Fibroblast of skin of right quadriceps (primary cell): ENCODE results near the gene GJB6.

Source experiments
- DNase-seq: peaks from one replicate; pipeline ENCODE4 v3.0.0-alpha.2; 2013

Gene GJB6

DNA sequence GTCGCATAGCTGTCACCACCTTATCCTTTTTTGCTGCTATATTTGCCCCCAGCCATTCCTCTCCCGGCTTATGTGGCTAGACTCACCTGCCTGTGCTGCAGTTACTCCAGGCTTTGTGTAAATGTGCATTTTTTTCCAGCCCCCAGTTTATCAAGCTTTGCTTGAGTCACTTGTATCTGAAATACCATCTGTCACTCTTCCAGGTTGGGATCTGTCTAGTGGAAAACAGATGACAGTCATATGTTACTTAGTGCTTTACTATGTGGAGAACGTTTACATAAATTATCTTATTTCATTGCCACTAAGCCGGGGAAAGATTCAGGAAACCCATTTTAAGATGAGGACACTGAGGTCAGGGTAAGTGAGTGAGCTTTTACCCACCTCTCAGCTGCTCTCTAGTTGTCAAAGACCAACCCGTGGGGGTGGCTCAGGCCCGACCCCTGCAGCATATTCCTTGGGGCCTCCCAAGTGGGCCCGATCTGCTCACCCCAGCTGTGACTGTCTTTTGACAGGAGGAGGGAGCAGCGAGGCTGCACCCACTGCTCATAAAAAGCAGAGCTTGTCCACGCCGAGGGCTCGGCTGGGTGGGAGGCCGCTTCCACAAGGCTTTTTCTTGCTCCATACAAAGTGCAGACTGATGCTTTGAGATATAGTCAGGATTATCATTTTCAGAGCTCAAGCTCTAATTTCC lies 46.6 kb downstream of the GJB6 start:
- no peak for DNase-seq

DNA sequence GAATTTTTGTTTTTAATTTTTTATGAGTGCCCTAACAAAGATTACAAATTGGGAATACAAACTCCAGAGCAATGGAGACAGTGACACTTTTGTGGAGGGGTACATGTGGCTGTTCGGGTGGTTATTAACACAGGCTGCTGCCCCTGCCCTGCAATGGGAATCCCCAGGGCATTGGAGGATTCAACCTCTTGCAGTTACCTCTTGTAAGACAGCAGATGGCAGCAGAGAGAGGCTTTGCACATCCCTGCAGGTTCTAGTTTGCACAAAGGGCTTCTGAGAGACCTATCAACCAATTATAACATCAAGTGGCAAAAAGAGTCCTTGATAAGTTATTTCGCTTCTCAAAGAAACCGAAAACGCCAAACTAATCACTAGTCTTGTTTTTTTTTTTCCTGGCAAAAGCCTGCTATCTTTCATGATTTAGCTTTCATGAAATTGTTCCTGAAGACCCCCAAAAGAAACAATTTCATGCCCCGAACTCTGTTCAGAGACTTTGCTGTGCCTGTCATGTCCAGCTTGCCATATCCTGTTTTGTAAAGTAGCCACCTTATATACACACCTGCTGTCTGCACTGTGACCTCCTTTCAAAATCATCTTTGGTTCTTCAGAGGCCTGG lies 49.8 kb downstream of the GJB6 start:
- peak; percentile 66 for DNase-seq

DNA sequence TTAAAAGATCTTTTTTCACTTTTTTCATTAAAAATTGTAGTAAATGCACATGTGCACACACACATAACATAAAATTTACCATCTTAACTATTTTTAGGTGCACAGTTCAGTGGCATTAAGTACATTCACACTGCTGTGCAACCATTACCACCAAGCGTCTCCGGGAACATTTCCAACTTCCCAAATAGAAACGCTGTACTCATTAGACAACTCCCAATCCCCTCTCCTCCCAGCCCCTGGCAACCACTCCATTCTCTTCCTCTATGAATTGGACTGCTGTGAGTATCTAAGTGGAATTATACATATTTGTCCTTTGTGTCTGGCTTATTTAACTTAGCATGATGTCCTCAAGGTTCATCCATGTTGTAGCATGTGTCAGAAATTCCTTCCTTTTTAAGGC lies 50.9 kb downstream of the GJB6 start:
- DNase-seq, result no peak

DNA sequence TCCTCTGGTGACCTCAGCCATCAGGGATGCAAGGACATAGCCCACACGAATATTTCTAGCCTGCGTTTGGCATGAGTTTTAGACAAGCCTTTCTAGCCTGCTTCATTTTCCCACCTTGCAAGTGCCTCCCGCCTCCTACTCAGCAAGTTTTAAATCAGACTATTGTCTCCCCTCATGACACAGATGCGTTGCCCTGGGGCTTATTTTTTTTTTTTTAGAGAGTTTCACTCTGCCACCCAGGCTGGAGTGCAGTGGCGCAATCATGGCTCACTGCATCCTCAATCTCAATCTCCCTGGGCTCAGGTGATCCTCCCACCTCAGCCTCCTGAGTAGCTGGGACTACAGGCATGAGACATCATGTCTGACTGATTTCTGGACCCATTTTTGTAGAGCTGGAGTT lies 54.0 kb downstream of the GJB6 start:
- no peak for DNase-seq

DNA sequence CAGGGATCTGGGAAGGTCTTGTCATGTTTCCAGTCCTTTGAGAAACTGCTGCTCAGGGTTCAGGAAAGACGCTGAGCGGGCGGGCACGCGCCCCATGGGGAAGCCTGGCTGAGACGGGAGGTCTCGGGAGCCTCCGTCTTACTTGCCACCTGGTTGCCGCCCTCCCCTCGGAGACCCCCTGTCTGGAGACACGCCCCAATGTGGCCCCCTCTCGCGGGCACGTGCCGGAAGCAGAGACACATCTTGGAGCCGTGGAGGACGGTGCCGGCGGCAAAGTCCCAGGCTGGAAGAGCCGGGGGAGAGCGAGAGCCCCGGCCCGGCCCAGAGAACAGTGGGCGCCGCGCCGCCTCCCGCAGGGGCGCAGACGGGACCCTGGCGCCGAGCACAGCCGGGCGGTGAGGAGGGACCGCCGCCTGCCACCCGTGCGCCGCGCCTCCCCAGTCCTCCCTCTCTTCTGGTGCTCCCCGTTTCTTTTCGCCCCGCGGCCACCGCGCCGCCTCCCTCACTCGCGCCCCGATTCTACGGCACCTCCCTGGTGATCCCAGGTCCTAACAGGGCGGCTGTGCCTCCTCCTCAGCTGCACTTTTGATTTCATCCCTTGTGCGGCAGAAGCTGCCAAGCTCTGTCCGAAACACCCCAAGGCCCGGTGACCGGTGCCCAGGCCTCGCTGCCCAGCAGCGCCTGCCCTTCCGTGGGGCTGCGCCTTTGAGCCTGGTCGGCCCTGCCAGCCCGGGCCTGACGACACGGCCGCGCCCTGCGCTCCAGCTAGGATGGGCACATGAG lies 54.9 kb downstream of the GJB6 start:
- no peak for DNase-seq

DNA sequence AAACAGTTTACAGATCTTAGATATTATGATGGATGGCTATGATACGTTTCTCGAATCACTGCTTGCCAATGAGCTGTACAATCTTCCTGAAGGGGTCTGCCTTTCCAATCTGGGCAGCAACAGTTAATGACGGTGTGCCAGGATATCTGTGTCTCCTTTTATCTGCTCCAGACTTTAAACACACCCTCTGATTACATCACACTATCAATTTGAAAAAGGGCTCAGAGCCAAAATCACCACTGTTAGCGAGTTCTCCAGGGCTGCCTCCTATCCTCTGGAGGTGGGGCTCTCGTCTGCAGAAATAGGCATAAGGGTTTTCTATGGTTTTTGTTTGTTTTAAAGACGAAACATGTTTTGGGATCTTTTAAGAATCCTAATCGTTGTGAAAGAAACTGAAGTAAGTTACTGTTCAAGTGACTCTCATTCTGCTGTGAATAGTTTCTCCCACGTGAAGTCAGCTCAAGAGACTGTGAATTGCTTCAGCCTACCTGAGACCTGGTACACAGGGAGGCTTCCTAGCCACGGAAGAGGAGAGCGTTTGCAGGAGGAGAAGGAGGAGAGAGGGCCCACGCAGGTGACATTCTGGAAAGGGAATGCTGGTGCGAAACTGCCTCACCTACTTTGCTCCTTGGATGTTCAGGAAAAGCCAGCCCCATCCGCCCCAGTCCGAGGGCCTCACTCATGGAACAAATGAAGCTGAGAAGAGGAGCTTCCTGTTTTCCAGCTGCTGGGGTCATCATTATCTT lies 56.0 kb downstream of the GJB6 start:
- DNase-seq, result no peak

DNA sequence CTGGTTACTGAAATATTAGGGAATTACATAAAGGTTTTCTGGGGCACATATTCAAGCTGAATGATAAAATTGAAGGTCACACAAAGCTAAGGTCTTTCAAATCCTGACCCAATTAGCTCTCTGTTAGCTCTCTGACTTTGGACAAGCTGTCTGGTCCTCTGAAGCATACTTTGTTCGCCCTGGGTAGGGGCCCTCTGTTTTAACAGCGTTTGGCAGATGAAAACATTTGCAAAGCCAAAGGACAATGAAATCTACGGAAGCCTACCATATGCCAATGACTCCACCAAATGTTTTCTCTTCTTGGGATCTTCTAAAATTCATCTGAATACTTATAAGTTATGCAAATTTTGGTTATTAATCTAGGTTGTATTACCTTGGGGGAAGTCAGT lies 56.7 kb downstream of the GJB6 start:
- DNase-seq, result no peak

DNA sequence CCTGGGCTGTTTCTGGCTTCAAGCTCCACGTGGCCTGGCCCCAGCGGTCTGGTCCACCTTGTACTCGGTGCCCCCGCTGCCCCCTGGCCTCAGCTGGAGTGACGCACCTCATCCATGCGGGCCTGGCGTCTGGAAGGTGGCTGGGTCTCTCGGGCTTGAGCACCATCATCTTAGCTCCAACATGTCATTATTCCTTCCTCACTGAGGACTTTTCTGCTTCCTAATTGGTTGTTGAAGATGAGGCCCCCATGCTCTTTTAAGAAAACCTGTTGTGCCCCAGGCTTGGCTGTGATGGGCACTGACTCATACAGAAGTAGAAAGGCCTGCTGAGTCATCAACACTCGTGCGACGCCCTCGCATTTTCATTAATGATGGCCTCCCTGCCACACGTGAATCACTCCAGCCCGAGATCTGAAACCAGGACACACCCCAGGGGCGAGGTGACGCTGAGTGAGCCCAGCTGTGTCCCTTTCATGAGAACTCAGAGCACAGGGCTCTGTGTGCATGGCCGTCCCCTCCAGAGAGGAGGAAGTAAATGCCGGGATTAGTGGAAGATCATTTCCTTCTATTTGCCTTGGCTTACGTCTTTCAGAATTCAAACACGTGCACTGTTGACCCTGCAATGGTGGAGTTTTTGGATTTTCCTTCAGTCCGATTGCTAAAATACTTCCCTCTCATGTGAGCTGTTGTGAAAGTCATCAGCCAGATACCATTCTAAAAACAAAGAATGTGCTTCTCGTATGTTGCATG lies 57.3 kb downstream of the GJB6 start:
- peak; percentile 89 for DNase-seq

DNA sequence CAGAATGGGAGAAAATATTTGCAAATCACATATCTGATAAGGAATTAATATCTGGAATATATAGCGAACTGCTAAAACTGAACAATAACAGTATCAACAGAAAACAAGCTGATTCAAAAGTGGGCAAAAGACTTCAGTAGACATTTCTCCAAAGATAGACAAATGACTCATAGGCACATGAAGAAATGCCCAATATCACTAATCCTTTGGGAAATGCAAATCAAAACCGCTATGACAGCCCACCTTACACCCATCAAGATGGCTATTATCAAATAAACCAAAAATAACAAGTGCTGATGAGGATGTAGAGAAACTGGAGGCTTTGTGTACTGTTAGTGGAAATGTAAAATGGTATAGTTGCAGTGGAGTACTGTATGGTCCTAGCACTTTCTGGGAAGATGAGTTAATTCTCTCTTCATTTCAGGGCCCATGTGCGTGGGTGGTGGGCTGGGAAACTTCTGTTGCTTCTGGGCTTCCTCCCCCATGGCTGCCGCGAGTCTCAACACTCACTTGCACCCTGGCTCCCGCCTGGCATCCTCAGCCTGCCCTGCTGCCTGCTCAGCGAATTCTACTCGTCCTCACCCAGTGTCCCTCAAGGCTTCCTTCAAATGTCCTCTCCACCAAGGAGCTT lies 58.9 kb downstream of the GJB6 start:
- DNase-seq, result no peak
